ENCODE measurements around the gene RET. TPM values are rescaled to one million over a fixed set of nuclear protein-coding genes. Genes with fewer than 3 reads are reported as not detected.

Gene RET
- total RNA-seq, 2 donors from 2014 or later, result 1.9 to 3.3 TPM

- Histone ChIP-seq H3K9ac (ENCODE audit: low read depth in 2 of 2, low read length in 2 of 2) (no peak overlapping the region), H3K27ac (no peak overlapping the region), H3K27me3 (no peaks in the 10 kb centered on the region), H3K9me3 (no peaks in the 10 kb centered on the region), H3K36me3 (no peaks in the 10 kb centered on the region), H3K4me1 (no peaks in the 10 kb centered on the region), H3K4me3 (no peak overlapping the region)
- TF ChIP-seq, protein P1, sequence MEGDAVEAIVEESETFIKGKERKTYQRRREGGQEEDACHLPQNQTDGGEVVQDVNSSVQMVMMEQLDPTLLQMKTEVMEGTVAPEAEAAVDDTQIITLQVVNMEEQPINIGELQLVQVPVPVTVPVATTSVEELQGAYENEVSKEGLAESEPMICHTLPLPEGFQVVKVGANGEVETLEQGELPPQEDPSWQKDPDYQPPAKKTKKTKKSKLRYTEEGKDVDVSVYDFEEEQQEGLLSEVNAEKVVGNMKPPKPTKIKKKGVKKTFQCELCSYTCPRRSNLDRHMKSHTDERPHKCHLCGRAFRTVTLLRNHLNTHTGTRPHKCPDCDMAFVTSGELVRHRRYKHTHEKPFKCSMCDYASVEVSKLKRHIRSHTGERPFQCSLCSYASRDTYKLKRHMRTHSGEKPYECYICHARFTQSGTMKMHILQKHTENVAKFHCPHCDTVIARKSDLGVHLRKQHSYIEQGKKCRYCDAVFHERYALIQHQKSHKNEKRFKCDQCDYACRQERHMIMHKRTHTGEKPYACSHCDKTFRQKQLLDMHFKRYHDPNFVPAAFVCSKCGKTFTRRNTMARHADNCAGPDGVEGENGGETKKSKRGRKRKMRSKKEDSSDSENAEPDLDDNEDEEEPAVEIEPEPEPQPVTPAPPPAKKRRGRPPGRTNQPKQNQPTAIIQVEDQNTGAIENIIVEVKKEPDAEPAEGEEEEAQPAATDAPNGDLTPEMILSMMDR (IDR thresholded peaks at IDR 0.05), result no peak
- no peak for DNase-seq
- intact Hi-C loops (cut with DNase I), result no loop called here
Observed at GRCh38 chr10:43156590-43157341, 79.9 kb downstream of the RET start.

DNA sequence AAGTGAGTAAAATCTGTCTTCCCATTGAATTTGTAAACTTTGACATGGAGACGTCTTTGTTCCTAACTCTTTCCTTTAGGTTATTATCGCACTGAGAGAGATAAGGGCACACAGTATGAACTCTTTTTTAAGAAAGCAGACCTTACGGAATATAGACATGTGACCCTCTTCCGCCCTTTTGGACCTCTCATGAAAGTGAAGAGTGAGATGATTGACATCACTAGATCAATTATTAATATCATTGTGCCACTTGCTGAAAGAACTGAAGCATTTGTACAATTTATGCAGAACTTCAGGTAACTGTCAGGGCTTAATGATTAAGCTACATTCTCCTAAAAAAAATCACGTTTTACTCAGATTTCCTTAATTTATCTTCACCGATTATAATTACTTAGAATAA, 81.8 kb downstream of the RET start:
- H3K4me1 ChIP-seq, result no peaks in the 10 kb centered on the region
- no peak for DNase-seq
- TF ChIP-seq, protein P1 (IDR thresholded peaks at IDR 0.05), result no peak

GRCh38 chr10:43160046-43160920, 83.4 kb downstream of the RET start:
- Histone ChIP-seq H3K27ac (no peak overlapping the region), H3K9ac (ENCODE audit: low read depth in 2 of 2, low read length in 2 of 2) (no peak overlapping the region), H3K4me3 (no peak overlapping the region), H3K36me3 (no peaks in the 10 kb centered on the region), H3K4me1 (no peaks in the 10 kb centered on the region), H3K27me3 (no peaks in the 10 kb centered on the region), H3K9me3 (no peaks in the 10 kb centered on the region)
- intact Hi-C loops (cut with DNase I), result no loop called here
- TF ChIP-seq, protein P1 (IDR thresholded peaks at IDR 0.05), result no peak
- no peak for DNase-seq

More for the DNA sequence above, 81.8 kb downstream of the RET start:
- Histone ChIP-seq H3K27me3 (no peaks in the 10 kb centered on the region), H3K4me3 (no peak overlapping the region), H3K9me3 (no peaks in the 10 kb centered on the region), H3K9ac (ENCODE audit: low read depth in 2 of 2, low read length in 2 of 2) (no peak overlapping the region), H3K36me3 (no peaks in the 10 kb centered on the region), H3K27ac (no peak overlapping the region)
- intact Hi-C loops (cut with DNase I), result no loop called here

DNA sequence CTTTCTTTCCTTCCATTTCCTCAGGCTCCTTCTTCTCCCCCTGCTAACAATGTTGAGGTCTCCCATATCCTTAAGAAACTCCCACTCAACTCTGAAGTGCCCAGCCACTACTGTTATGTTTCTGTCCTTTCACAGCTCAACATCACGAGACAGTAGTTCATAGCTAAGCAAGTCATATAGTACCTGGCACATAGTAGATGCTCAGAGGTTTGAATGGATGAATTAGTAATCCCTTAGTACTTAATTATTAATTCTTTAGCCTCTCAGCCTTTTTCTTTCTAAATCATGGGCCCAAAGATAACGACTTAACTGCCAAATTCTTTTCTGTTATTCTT, 84.0 kb downstream of the RET start:
- no peak overlapping the region for H3K27ac ChIP-seq
- intact Hi-C loops (cut with DNase I), result no loop called here
- no peaks in the 10 kb centered on the region for H3K4me1 ChIP-seq
- H3K36me3 ChIP-seq, result no peaks in the 10 kb centered on the region
- no peak for DNase-seq
- no peak overlapping the region for H3K9ac ChIP-seq (ENCODE audit: low read depth in 2 of 2, low read length in 2 of 2)
- no peaks in the 10 kb centered on the region for H3K27me3 ChIP-seq
- no peaks in the 10 kb centered on the region for H3K9me3 ChIP-seq
- H3K4me3 ChIP-seq, result no peak overlapping the region
- TF ChIP-seq, protein P1 (IDR thresholded peaks at IDR 0.05), result no peak

GRCh38 chr10:43162604-43163003, 85.7 kb downstream of the RET start:
- Histone ChIP-seq H3K36me3 (no peaks in the 10 kb centered on the region), H3K9me3 (no peaks in the 10 kb centered on the region), H3K4me3 (no peak overlapping the region), H3K27ac (no peak overlapping the region), H3K9ac (ENCODE audit: low read depth in 2 of 2, low read length in 2 of 2) (no peak overlapping the region), H3K27me3 (no peaks in the 10 kb centered on the region), H3K4me1 (no peaks in the 10 kb centered on the region)
- no peak for DNase-seq
- intact Hi-C loops (cut with DNase I), result no loop called here
- TF ChIP-seq, protein P1 (IDR thresholded peaks at IDR 0.05), result no peak
